ENCODE data around the gene BARX2.

BARX2 gene

GRCh38 chr11:129346916-129347315 lies 28.7 kb upstream of the BARX2 start:
- no peak overlapping the region for H2BK5ac ChIP-seq (ENCODE audit: low read depth, low read length, poor library complexity, severe bottlenecking)
- H3K27ac ChIP-seq (ENCODE audit: low read length, poor library complexity, severe bottlenecking): no peak overlapping the region
- H3K27me3 ChIP-seq (ENCODE audit: control insufficient read depth in 1 of 2, insufficient read depth in 1 of 2, low read length in 2 of 2): peaks cover 0 to 14% of the 10 kb centered on the region in 2 experiments
- H2AK5ac ChIP-seq (ENCODE audit: low read length, severe bottlenecking): no peak overlapping the region
- no peak overlapping the region for H3K14ac ChIP-seq (ENCODE audit: low read length in 2 of 2)
- no peaks in the 10 kb centered on the region for H3K36me3 ChIP-seq (ENCODE audit: control insufficient read depth in 1 of 2, insufficient read depth in 2 of 2, low read depth in 1 of 2, low read length in 2 of 2)
- no peak overlapping the region for H4K8ac ChIP-seq (ENCODE audit: low read length)
- H2AFZ ChIP-seq (ENCODE audit: low read depth, low read length): no peak overlapping the region
- peak; percentile 10 for DNase-seq
- H3K9ac ChIP-seq (ENCODE audit: low read length): no peak overlapping the region
- no CpG with 5 or more reads among the region's 2 CpGs for WGBS
- no peak overlapping the region for H4K91ac ChIP-seq (ENCODE audit: low read length)
- no peak overlapping the region for H3K23ac ChIP-seq (ENCODE audit: low read length in 2 of 2)
- H2BK15ac ChIP-seq (ENCODE audit: low read depth, poor library complexity, severe bottlenecking): no peak overlapping the region
- no peaks in the 10 kb centered on the region for H3K9me3 ChIP-seq (ENCODE audit: control insufficient read depth, low read length)
- no peaks in the 10 kb centered on the region for H3K79me1 ChIP-seq (replicated peaks; ENCODE audit: low read length, poor library complexity, severe bottlenecking)
- no peak overlapping the region for H3K4ac ChIP-seq (ENCODE audit: low read depth in 1 of 2, low read length in 2 of 2)
- H3K4me1 ChIP-seq (ENCODE audit: control insufficient read depth, insufficient read depth, low read depth, low read length): no peaks in the 10 kb centered on the region
- no peak overlapping the region for H3K4me3 ChIP-seq (ENCODE audit: insufficient read depth in 1 of 2, low read depth in 1 of 2, low read length in 2 of 2)
- no peak overlapping the region for H3K4me2 ChIP-seq (ENCODE audit: low read length, poor library complexity, severe bottlenecking)
- no peak overlapping the region for H2BK120ac ChIP-seq (ENCODE audit: low read depth, low read length)
- H2BK12ac ChIP-seq (ENCODE audit: low read length in 2 of 2): no peak overlapping the region
- H3K18ac ChIP-seq (ENCODE audit: low read depth in 1 of 2, low read length in 2 of 2): no peak overlapping the region

- Histone ChIP-seq H3K14ac (ENCODE audit: low read length in 2 of 2) (no peak overlapping the region), H4K91ac (ENCODE audit: low read length) (no peak overlapping the region), H3K4ac (ENCODE audit: low read depth in 1 of 2, low read length in 2 of 2) (no peak overlapping the region), H4K8ac (ENCODE audit: low read length) (no peak overlapping the region), H2BK120ac (ENCODE audit: low read depth, low read length) (no peak overlapping the region), H2BK5ac (ENCODE audit: low read depth, low read length, poor library complexity, severe bottlenecking) (no peak overlapping the region), H3K27me3 (ENCODE audit: control insufficient read depth in 1 of 2, insufficient read depth in 1 of 2, low read length in 2 of 2) (peaks cover 0 to 24% of the 10 kb centered on the region in 2 experiments), H2AK5ac (ENCODE audit: low read length, severe bottlenecking) (no peak overlapping the region), H3K9ac (ENCODE audit: low read length) (no peak overlapping the region), H3K36me3 (ENCODE audit: control insufficient read depth in 1 of 2, insufficient read depth in 2 of 2, low read depth in 1 of 2, low read length in 2 of 2) (no peaks in the 10 kb centered on the region), H3K27ac (ENCODE audit: low read length, poor library complexity, severe bottlenecking) (no peak overlapping the region), H3K4me3 (ENCODE audit: insufficient read depth in 1 of 2, low read depth in 1 of 2, low read length in 2 of 2) (no peak overlapping the region), H3K18ac (ENCODE audit: low read depth in 1 of 2, low read length in 2 of 2) (no peak overlapping the region), H3K4me1 (ENCODE audit: control insufficient read depth, insufficient read depth, low read depth, low read length) (no peaks in the 10 kb centered on the region), H2BK15ac (ENCODE audit: low read depth, poor library complexity, severe bottlenecking) (no peak overlapping the region), H3K79me1 (replicated peaks; ENCODE audit: low read length, poor library complexity, severe bottlenecking) (no peaks in the 10 kb centered on the region), H2BK12ac (ENCODE audit: low read length in 2 of 2) (no peak overlapping the region), H3K4me2 (ENCODE audit: low read length, poor library complexity, severe bottlenecking) (no peak overlapping the region), H3K9me3 (ENCODE audit: control insufficient read depth, low read length) (no peaks in the 10 kb centered on the region), H3K23ac (ENCODE audit: low read length in 2 of 2) (no peak overlapping the region), H2AFZ (ENCODE audit: low read depth, low read length) (no peak overlapping the region)
- DNase-seq: no peak
Measured at GRCh38 chr11:129348813-129349212, 26.8 kb upstream of the BARX2 start.

- Histone ChIP-seq H3K4ac (ENCODE audit: low read depth in 1 of 2, low read length in 2 of 2) (no peak overlapping the region), H3K18ac (ENCODE audit: low read depth in 1 of 2, low read length in 2 of 2) (no peak overlapping the region), H3K4me2 (ENCODE audit: low read length, poor library complexity, severe bottlenecking) (no peak overlapping the region), H2BK5ac (ENCODE audit: low read depth, low read length, poor library complexity, severe bottlenecking) (no peak overlapping the region), H4K91ac (ENCODE audit: low read length) (no peak overlapping the region), H2AFZ (ENCODE audit: low read depth, low read length) (no peak overlapping the region), H3K9ac (ENCODE audit: low read length) (no peak overlapping the region), H3K9me3 (ENCODE audit: control insufficient read depth, low read length) (no peaks in the 10 kb centered on the region), H2BK120ac (ENCODE audit: low read depth, low read length) (no peak overlapping the region), H3K79me1 (replicated peaks; ENCODE audit: low read length, poor library complexity, severe bottlenecking) (no peaks in the 10 kb centered on the region), H3K23ac (ENCODE audit: low read length in 2 of 2) (no peak overlapping the region), H3K27ac (ENCODE audit: low read length, poor library complexity, severe bottlenecking) (no peak overlapping the region), H2BK12ac (ENCODE audit: low read length in 2 of 2) (no peak overlapping the region), H3K36me3 (ENCODE audit: control insufficient read depth in 1 of 2, insufficient read depth in 2 of 2, low read depth in 1 of 2, low read length in 2 of 2) (no peaks in the 10 kb centered on the region), H2BK15ac (ENCODE audit: low read depth, poor library complexity, severe bottlenecking) (no peak overlapping the region), H3K27me3 (ENCODE audit: control insufficient read depth in 1 of 2, insufficient read depth in 1 of 2, low read length in 2 of 2) (peaks cover 18 to 40% of the 10 kb centered on the region in 2 experiments), H3K4me1 (ENCODE audit: control insufficient read depth, insufficient read depth, low read depth, low read length) (no peaks in the 10 kb centered on the region), H4K8ac (ENCODE audit: low read length) (peak overlapping the region; percentile 13), H3K4me3 (ENCODE audit: insufficient read depth in 1 of 2, low read depth in 1 of 2, low read length in 2 of 2) (no peak overlapping the region), H2AK5ac (ENCODE audit: low read length, severe bottlenecking) (no peak overlapping the region), H3K14ac (ENCODE audit: low read length in 2 of 2) (no peak overlapping the region)
- WGBS: 94% methylated on average over 3 of the region's 3 CpGs
- DNase-seq: no peak
Measured at GRCh38 chr11:129352676-129353075, 23.0 kb upstream of the BARX2 start.

DNA sequence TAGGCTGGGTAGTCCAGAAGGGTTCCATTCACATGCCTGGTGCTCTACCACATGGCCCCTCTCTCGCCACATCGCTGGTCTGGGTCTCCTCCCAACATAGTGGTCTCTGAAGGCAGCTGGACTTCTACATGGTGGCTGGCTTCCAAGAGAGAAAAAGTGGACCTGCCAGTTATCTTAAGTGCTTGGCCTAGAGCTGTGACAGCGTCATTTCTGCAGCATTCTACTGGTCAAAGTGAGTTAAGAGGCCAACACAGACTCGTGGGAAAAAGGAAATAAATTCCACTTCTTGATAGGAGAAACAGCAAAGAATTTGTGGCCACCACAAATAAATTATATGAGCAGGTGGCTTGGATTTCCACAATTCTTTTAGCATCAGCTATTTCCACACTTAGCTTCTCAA lies 21.0 kb upstream of the BARX2 start:
- WGBS: 69% methylated on average over 4 of the region's 4 CpGs
- Histone ChIP-seq H3K36me3 (ENCODE audit: control insufficient read depth in 1 of 2, insufficient read depth in 2 of 2, low read depth in 1 of 2, low read length in 2 of 2) (no peaks in the 10 kb centered on the region), H2BK5ac (ENCODE audit: low read depth, low read length, poor library complexity, severe bottlenecking) (no peak overlapping the region), H2AK5ac (ENCODE audit: low read length, severe bottlenecking) (no peak overlapping the region), H2BK15ac (ENCODE audit: low read depth, poor library complexity, severe bottlenecking) (no peak overlapping the region), H3K23ac (ENCODE audit: low read length in 2 of 2) (no peak overlapping the region), H3K18ac (ENCODE audit: low read depth in 1 of 2, low read length in 2 of 2) (no peak overlapping the region), H3K14ac (ENCODE audit: low read length in 2 of 2) (no peak overlapping the region), H4K91ac (ENCODE audit: low read length) (no peak overlapping the region), H3K4me2 (ENCODE audit: low read length, poor library complexity, severe bottlenecking) (no peak overlapping the region), H3K9ac (ENCODE audit: low read length) (no peak overlapping the region), H3K27me3 (ENCODE audit: control insufficient read depth in 1 of 2, insufficient read depth in 1 of 2, low read length in 2 of 2) (peaks cover 18 to 40% of the 10 kb centered on the region in 2 experiments), H4K8ac (ENCODE audit: low read length) (no peak overlapping the region), H2AFZ (ENCODE audit: low read depth, low read length) (no peak overlapping the region), H3K4me1 (ENCODE audit: control insufficient read depth, insufficient read depth, low read depth, low read length) (no peaks in the 10 kb centered on the region), H3K79me1 (replicated peaks; ENCODE audit: low read length, poor library complexity, severe bottlenecking) (no peaks in the 10 kb centered on the region), H3K9me3 (ENCODE audit: control insufficient read depth, low read length) (peaks cover 4% of the 10 kb centered on the region), H2BK120ac (ENCODE audit: low read depth, low read length) (no peak overlapping the region), H3K4ac (ENCODE audit: low read depth in 1 of 2, low read length in 2 of 2) (no peak overlapping the region), H3K27ac (ENCODE audit: low read length, poor library complexity, severe bottlenecking) (no peak overlapping the region), H3K4me3 (ENCODE audit: insufficient read depth in 1 of 2, low read depth in 1 of 2, low read length in 2 of 2) (no peak overlapping the region), H2BK12ac (ENCODE audit: low read length in 2 of 2) (no peak overlapping the region)
- no peak for DNase-seq

Measured in mesenchymal stem cell (in vitro differentiated cells and primary cell).